ENCODE measurements around the gene FARP1. TPM values are rescaled to one million over a fixed set of nuclear protein-coding genes. Genes with fewer than 3 reads are reported as not detected.
A peak's percentile ranks its signal among the peaks of the same experiment; 100 is the strongest.

Gene FARP1
- total and polyA plus RNA-seq, 2 of the 13 experiments (the other 11 are each of a cell fraction or from before 2014, with no cell fraction given) = 70.6 to 126 TPM

GRCh38 chr13:98435376-98435775 is 292.5 kb downstream of the FARP1 start:
- H2AFZ ChIP-seq (ENCODE audit: low read length) = no peak overlapping the region
- H3K4me3 ChIP-seq (replicated peaks in 1 of 3; ENCODE audit: insufficient read depth in 1 of 3, low read depth in 2 of 3, low read length in 3 of 3) = no peak overlapping the region
- peak; percentile 54 for TF ChIP-seq RBM22 (optimal IDR thresholded peaks at IDR 0.05; ENCODE audit: low read length)
- TF ChIP-seq RARA (CRISPR knock-in tag; IDR thresholded peaks at IDR 0.05) = no peak
- TF ChIP-seq NR1H2 (CRISPR knock-in tag; IDR thresholded peaks at IDR 0.05; ENCODE audit: borderline replicate concordance, low read depth) = no peak
- TF ChIP-seq YEATS2 (CRISPR knock-in tag; IDR thresholded peaks at IDR 0.05; ENCODE audit: borderline replicate concordance) = no peak
- no peak for TF ChIP-seq ARNT (IDR thresholded peaks at IDR 0.05)
- in situ Hi-C loops (cut with HindIII; ENCODE audit: extremely low pct_ligation_motif_present, low pct_unique_long_range_greater_than_20kb) = loop anchor here (25.0 kb wide), 1 partner anchor 573 kb away; no protein-coding TSS in a partner anchor
- POLR2A ChIA-PET = no interaction called here
- WGBS (ENCODE audit: low lambda C conversion rate) = 96% methylated on average over 11 of the region's 11 CpGs
- ATAC-seq = no peak
- H3K79me2 ChIP-seq (ENCODE audit: insufficient read depth, low read length) = no peaks in the 10 kb centered on the region
- CTCF ChIA-PET (ENCODE audit: low intra/inter-chr PET ratio, low total read pairs) = no interaction called here
- no peak for FAIRE-seq
- no peak for DNase-seq (ENCODE audit: low spot score)
- no peaks in the 10 kb centered on the region for H3K9me3 ChIP-seq (ENCODE audit: low read length)
- H3K36me3 ChIP-seq (replicated peaks in 1 of 2; ENCODE audit: control insufficient read depth in 1 of 2, insufficient read depth in 2 of 2, low read length in 2 of 2) = peaks cover 50 to 80% of the 10 kb centered on the region in 2 experiments
- H4K20me1 ChIP-seq (ENCODE audit: insufficient read depth, low read length) = no peaks in the 10 kb centered on the region
- no peaks in the 10 kb centered on the region for H3K27me3 ChIP-seq (ENCODE audit: control insufficient read depth in 1 of 2, insufficient read depth in 2 of 2, low read length in 2 of 2)
- no peak overlapping the region for H3K4me2 ChIP-seq (ENCODE audit: low read depth, low read length)
- no TSS peak for BruUV-seq (replicated peaks)
- H3K4me1 ChIP-seq (ENCODE audit: insufficient read depth, low read length) = no peaks in the 10 kb centered on the region
- intact Hi-C loops (cut with micrococcal nuclease; ENCODE audit: unreplicated experiment) = no loop called here
- H3K9ac ChIP-seq (ENCODE audit: insufficient read depth, low read depth, low read length) = no peak overlapping the region
- H3K27ac ChIP-seq (ENCODE audit: extremely low read length, insufficient read depth, low read length) = no peak overlapping the region

GRCh38 chr13:98436233-98436910 is 293.5 kb downstream of the FARP1 start:
- Histone ChIP-seq H3K36me3 (replicated peaks in 1 of 2; ENCODE audit: control insufficient read depth in 1 of 2, insufficient read depth in 2 of 2, low read length in 2 of 2) (peaks cover 52 to 82% of the 10 kb centered on the region in 2 experiments), H3K79me2 (ENCODE audit: insufficient read depth, low read length) (no peaks in the 10 kb centered on the region), H3K9ac (ENCODE audit: insufficient read depth, low read depth, low read length) (no peak overlapping the region), H2AFZ (ENCODE audit: low read length) (no peak overlapping the region), H3K9me3 (ENCODE audit: low read length) (no peaks in the 10 kb centered on the region), H4K20me1 (ENCODE audit: insufficient read depth, low read length) (no peaks in the 10 kb centered on the region), H3K27me3 (ENCODE audit: control insufficient read depth in 1 of 2, insufficient read depth in 2 of 2, low read length in 2 of 2) (no peaks in the 10 kb centered on the region), H3K4me3 (replicated peaks in 1 of 3; ENCODE audit: insufficient read depth in 1 of 3, low read depth in 2 of 3, low read length in 3 of 3) (no peak overlapping the region), H3K4me2 (ENCODE audit: low read depth, low read length) (no peak overlapping the region), H3K27ac (ENCODE audit: extremely low read length, insufficient read depth, low read length) (no peak overlapping the region), H3K4me1 (ENCODE audit: insufficient read depth, low read length) (no peaks in the 10 kb centered on the region)
- no peak for FAIRE-seq
- ChIA-PET CTCF (ENCODE audit: low intra/inter-chr PET ratio, low total read pairs) (no interaction called here), POLR2A (no interaction called here)
- intact Hi-C loops (cut with micrococcal nuclease; ENCODE audit: unreplicated experiment) = no loop called here
- DNase-seq (ENCODE audit: low spot score) = no peak
- in situ Hi-C loops (cut with HindIII; ENCODE audit: extremely low pct_ligation_motif_present, low pct_unique_long_range_greater_than_20kb) = loop anchor here (25.0 kb wide), 1 partner anchor 574 kb away; no protein-coding TSS in a partner anchor
- ATAC-seq = no peak
- 96% methylated on average over 12 of the region's 12 CpGs for WGBS (ENCODE audit: low lambda C conversion rate)
- BruUV-seq (replicated peaks) = no TSS peak
- no peak for TF ChIP-seq ZNF740 (CRISPR knock-in tag; IDR thresholded peaks at IDR 0.05)
- TF ChIP-seq ZBTB44 (CRISPR knock-in tag; IDR thresholded peaks at IDR 0.05) = no peak
- TF ChIP-seq RAD21 (CRISPR knock-in tag; IDR thresholded peaks at IDR 0.05) = no peak
- TF ChIP-seq ZBTB38 (CRISPR knock-in tag; IDR thresholded peaks at IDR 0.05) = 0 out of 2 replicates have a peak, but pooled peaks have one; percentile 32
- no peak for TF ChIP-seq ZNF691 (CRISPR knock-in tag; IDR thresholded peaks at IDR 0.05; ENCODE audit: borderline replicate concordance, low read depth)
- TF ChIP-seq RBM22 (optimal IDR thresholded peaks at IDR 0.05; ENCODE audit: low read length) = peak; percentile 91
- TF ChIP-seq ZNF253 (CRISPR knock-in tag; IDR thresholded peaks at IDR 0.05; ENCODE audit: borderline replicate concordance) = no peak
- no peak for TF ChIP-seq CENPT (CRISPR knock-in tag; IDR thresholded peaks at IDR 0.05; ENCODE audit: low read depth)
- no peak for TF ChIP-seq TOE1 (CRISPR knock-in tag; IDR thresholded peaks at IDR 0.05)
- TF ChIP-seq ZEB1 (IDR thresholded peaks at IDR 0.05; ENCODE audit: insufficient replicate concordance, low read depth) = no peak
- no peak for TF ChIP-seq SOX5 (CRISPR knock-in tag; IDR thresholded peaks at IDR 0.05; ENCODE audit: borderline replicate concordance)
- TF ChIP-seq ZNF782 (CRISPR knock-in tag; IDR thresholded peaks at IDR 0.05; ENCODE audit: borderline replicate concordance) = no peak
- TF ChIP-seq MYC (CRISPR knock-in tag; IDR thresholded peaks at IDR 0.05; ENCODE audit: borderline replicate concordance) = no peak

All from HepG2 (cell line).